SK-N-DZ (cell line): ENCODE measurements around the gene DEAF1.

Experiments
- DNase-seq: peaks from one replicate; pipeline ENCODE4 v3.0.0-alpha.2; 2015; ENCODE audit warnings: low spot score

The DEAF1 gene

GRCh38 chr11:645536-645935 is 49.5 kb downstream of the DEAF1 start:
- DNase-seq, result no peak

GRCh38 chr11:643849-644738 is 50.9 kb downstream of the DEAF1 start:
- DNase-seq, result no peak

DNA sequence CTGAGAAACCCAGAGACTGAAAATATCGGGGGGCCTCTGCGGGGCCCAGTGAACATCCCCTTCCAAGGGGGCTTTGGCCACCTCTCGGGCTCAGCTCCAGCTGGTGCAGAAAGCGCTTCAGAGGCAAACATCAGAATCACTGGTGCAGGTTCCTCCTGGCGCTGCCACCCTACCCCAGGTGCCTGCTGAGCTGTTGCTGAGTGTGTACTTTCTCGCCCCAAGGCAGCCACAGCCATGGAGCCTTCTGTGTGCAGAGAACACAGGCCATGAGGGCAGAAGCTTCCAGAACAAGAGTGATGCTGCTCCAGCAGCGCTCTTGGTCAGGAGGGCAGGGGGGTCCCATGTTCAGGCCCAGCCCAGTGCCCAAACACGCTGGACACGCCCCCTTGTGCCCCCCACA is 51.7 kb downstream of the DEAF1 start:
- no peak for DNase-seq

DNA sequence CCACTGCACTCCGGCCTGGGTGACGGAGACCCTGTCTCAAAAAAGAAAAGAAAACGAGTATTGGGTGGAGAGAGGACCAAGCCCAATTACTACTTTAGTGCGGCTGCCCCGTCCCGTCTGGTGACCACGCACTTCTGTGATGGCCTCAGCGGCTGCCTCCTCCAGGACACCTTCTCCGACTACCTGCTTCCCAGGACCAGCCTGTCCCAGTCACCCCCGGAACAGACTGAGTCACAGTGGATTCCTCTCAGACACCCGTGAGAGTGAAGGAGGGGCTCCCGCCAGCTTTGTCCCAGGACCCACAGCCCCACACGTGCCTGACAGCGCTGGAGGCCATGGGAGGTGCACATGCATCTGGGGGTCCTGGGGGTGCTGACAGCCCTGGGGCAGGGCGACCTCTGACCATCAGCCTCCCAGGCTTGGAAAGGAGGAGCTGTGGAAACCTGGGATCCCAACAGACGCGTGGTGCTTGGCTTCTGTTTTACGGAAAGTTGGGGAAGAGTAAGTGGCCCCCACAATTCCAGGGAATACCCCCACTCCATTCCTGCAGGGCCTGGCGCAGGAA is 53.1 kb downstream of the DEAF1 start:
- DNase-seq, result no peak

DNA sequence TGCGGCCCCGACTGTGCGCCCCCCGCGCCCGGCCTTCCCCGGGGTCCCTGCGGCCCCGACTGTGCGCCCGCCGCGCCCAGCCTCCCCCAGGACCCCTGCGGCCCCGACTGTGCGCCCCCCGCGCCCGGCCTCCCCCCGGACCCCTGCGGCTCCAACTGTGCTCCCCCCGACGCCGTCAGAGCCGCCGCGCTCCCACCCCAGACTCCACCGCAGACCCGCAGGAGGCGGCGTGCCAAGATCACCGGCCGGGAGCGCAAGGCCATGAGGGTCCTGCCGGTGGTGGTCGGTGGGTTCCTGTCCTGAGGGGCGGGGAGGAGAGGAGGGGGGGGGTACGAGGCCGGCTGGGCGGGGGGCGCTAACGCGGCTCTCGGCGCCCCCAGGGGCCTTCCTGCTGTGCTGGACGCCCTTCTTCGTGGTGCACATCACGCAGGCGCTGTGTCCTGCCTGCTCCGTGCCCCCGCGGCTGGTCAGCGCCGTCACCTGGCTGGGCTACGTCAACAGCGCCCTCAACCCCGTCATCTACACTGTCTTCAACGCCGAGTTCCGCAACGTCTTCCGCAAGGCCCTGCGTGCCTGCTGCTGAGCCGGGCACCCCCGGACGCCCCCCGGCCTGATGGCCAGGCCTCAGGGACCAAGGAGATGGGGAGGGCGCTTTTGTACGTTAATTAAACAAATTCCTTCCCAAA is 54.9 kb downstream of the DEAF1 start:
- DNase-seq, result no peak

GRCh38 chr11:639332-639955 is 55.6 kb downstream of the DEAF1 start:
- no peak for DNase-seq

DNA sequence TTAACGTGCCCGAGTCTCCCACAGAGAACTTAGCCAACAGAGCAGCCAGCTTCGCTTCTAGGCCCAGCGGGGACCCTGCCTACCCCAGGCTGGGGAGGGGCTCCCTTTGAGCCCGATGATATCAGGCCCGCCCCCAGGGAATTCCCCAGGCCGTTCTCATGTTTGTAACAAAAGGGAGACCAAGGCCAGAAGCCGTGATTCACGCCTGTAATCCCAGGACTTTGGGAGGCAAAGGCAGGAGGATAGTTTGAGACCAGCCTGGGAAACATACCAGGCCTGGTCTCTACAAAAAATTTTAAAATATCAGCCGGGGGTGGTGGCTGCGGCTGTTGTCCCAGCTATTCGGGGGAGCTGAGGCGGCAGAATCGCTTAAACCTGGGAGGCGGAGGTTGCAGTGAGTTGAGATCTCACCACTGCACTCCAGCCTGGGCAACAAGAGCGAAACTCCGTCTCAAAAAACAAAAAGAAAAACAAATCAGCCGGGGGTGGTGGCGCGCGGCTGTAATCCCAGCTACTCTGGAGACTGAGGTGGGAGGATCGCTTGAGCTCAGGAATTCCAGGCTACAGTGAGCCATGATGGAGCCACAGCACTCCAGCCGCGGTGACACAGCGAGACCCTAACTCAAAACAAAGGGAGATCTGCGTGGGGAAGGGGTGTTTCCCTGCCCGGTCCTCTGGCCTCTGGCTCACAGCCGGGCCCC is 56.2 kb downstream of the DEAF1 start:
- no peak for DNase-seq

DNA sequence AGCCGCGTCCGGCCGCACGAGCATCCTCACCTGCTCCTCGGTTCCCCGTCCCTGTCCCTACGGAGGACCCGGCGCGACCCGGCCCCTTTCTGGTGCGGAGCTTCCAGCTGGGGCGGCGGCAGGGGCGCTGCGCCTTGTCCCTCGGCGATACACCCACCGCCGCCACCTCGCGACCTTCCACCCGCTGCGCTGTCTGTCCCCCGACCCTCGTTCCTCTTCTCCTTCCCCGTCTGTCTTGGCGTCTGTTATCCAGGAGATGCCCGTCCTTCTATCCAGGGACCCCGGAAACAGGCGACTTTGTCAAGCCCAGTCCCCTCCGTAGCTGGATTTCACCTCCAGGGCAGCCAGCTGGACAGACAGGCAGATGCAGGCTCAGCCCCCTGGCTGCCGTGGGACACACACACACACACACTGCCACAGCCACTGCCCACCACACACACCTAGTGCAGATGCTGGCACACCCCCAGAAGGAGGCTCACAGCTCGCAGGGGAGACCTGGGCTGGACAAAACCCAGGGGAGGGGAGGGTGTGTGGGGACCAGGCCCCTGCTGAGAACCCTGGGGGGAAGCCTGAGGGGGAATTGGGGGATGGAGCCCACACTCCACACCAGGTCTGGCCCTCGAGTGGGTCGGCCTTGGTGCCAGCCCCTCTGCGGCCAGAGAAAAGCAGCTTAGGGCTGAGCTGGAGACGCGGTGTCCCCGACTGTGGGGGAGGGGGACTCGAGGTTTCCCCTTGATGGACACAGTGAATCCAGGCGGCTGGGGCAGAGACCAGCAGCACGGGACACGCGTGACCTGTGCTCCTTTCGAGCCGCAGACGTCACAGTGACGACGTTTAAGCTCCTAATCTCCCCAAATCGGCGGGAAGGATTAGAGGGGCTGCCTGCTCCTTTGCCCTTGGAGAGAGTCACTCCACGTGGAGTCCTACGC is 57.2 kb downstream of the DEAF1 start:
- DNase-seq, result no peak

DNA sequence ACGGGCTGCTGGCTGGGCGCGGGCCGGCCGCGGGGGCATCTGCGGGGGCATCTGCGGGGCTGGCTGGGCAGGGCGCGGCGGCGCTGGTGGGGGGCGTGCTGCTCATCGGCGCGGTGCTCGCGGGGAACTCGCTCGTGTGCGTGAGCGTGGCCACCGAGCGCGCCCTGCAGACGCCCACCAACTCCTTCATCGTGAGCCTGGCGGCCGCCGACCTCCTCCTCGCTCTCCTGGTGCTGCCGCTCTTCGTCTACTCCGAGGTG is 57.8 kb downstream of the DEAF1 start:
- no peak for DNase-seq

GRCh38 chr11:636511-637332 is 58.3 kb downstream of the DEAF1 start, which contains the start of gene DRD4:
TSS of gene DRD4 (plus strand) at chr11:637269. CDS start at chr11:637305, 36 bp downstream.
- no peak for DNase-seq

GRCh38 chr11:635945-636510 is 59.0 kb downstream of the DEAF1 start:
- no peak for DNase-seq

GRCh38 chr11:630871-631270 is 64.2 kb downstream of the DEAF1 start:
- no peak for DNase-seq

GRCh38 chr11:629237-629583 is 65.8 kb downstream of the DEAF1 start:
- no peak for DNase-seq

GRCh38 chr11:628056-628455 is 67.0 kb downstream of the DEAF1 start:
- DNase-seq, result no peak

- no peak for DNase-seq
These were observed 67.8 kb downstream of the DEAF1 start for GRCh38 chr11:627308-627576.

GRCh38 chr11:626475-627307 is 68.3 kb downstream of the DEAF1 start, which contains the start of gene SCT:
TSS of gene SCT (minus strand) at chr11:627181. CDS start at chr11:627143, 38 bp downstream.
- no peak for DNase-seq

GRCh38 chr11:625636-626268 is 69.3 kb downstream of the DEAF1 start:
- no peak for DNase-seq
